GM19324 (cell line): ENCODE data around the gene FPR1.
"Not testable (repeated sequence)": the region's sequence is repeated elsewhere in the genome, so short reads cannot be mapped to it uniquely, and the experiment has no call there.

Source experiments
- ATAC-seq: cut with Tn5 transposase; IDR thresholded peaks from one replicate; pipeline ENCODE4 v1.9.1; 2021; ENCODE audit warnings: mild to moderate bottlenecking, moderate library complexity; ENCODE audit not compliant: unreplicated experiment, low FRiP score

FPR1 gene

GRCh38 chr19:51738523-51738922, 13.2 kb downstream of the FPR1 start:
- ATAC-seq, result not testable (repeated sequence)

GRCh38 chr19:51737924-51738323, 13.8 kb downstream of the FPR1 start:
- no peak for ATAC-seq

DNA sequence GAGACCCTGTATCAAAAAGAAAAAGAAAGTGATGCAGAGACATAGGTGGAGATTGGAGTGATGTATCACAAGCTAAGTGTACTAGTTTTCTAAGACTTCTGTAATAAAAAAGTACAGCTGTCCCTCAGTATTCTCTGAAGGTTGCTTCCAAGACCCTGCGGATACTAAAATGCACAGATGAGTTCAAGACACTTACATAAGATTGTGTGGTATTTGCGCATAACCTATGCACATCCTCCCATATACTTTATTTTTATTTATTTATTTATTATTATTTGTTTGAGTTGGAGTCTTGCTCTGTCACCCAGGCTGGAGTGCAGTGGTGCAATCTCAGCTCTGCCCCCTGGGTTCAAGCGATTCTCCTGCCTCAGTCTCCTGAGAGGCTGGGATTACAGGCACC, 14.3 kb downstream of the FPR1 start:
- ATAC-seq, result no peak

GRCh38 chr19:51735759-51736449, 15.8 kb downstream of the FPR1 start:
- no peak for ATAC-seq

DNA sequence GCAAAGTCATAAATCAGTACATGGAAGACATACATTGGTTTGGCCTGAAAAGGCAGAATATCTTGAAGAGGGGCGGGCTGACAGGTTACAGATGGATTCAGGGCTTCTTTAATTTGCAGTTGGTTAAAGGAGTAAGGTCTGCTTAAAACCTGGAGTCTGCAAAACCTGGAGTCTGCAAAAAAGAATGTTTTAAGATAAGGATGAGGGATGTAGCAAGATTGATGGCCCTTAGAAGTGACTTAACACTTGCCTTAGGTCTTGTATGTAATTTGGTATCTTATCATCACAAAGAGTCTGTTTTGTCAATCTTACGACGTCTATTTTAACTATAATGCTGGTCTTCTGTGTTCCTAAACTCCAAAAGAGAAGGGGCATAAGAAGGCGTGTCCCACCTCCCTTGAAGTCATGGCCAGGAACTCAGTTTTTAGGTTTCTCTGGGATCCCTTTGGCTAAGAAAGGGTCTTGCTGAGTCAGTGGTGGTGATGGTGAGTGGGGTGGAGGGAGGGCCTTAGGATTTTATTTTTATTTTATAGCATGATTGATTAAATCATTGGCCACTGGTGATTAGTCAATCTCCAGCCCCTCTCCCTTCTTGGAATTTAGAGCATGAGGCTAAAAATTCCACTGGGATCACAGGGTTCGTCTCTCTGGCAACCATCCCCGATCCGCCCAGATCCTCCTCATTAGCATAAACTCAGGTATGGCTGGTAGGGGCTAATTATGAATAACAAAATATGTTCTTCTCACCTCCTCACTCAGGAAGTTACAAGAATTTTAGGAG, 17.7 kb downstream of the FPR1 start:
- no peak for ATAC-seq

GRCh38 chr19:51729781-51730180, 21.9 kb downstream of the FPR1 start:
- no peak for ATAC-seq

DNA sequence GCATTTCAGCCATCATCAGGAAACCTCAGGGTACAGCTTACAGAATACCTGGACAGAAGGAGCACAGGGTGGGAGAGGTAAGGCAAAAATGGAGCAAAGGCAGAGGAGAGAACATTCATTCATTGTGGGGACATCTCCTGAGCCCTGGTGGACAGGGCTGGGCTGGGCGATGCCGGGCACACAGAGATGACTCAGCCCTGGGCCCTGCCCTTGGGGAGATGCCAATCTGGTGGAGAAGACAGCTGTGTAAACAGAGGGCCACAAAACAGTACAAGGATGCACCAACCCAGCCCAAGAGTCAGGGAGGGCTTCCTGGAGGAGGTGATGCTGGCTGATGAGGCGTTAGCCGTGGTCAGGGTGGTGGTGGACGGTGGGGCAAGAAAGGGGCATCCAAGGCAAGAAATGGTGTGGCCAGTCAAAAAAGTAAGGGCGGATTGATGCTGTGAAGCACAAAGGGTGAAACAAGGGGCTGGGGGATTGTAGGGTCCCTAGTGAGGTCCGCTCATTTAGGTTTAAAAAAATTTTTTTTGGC, 24.3 kb downstream of the FPR1 start:
- ATAC-seq, result no peak

DNA sequence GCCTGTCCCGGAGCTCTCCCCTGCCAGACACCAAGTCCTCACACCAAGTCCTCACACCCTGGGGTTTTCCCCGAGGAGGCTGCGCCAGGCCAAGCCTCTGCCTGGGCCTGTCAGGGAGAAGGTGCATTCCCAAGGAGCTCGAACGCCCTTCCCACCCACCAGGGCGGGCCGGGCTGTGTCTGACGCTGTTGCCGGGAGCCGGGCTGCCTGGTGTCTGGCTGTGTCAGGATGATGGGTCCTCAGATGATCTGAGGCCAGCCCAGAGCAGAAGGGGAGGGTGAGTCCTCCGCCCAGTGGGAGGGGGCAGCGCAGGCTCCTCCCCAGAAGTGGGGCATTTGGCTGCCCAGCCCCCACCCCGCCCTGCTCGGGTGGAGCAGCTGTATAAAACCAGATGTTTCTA, 25.6 kb downstream of the FPR1 start:
- no peak for ATAC-seq

DNA sequence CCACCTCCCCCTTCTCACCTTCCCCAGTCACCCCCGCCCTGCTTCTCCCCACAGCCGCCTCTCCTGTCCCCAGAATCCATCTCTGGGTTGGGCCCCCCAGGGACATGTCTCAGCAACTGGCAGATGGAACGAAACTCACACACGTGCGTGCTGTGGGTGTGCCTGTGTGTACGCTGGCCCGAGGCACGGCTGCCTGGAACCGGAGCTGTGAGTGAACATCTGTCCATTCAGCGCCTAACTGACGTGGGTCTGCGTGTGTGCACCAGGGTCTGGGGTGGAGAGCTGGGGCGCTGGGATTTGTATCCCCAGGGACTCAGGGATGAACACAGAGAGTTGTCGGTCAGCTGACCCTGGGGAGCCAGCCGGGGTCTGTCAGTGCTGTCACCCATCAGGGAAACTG, 27.1 kb downstream of the FPR1 start:
- ATAC-seq, result no peak

GRCh38 chr19:51722492-51722891, 29.2 kb downstream of the FPR1 start:
- no peak for ATAC-seq

- ATAC-seq, result no peak
Measured at GRCh38 chr19:51721905-51722304, 29.8 kb downstream of the FPR1 start.

DNA sequence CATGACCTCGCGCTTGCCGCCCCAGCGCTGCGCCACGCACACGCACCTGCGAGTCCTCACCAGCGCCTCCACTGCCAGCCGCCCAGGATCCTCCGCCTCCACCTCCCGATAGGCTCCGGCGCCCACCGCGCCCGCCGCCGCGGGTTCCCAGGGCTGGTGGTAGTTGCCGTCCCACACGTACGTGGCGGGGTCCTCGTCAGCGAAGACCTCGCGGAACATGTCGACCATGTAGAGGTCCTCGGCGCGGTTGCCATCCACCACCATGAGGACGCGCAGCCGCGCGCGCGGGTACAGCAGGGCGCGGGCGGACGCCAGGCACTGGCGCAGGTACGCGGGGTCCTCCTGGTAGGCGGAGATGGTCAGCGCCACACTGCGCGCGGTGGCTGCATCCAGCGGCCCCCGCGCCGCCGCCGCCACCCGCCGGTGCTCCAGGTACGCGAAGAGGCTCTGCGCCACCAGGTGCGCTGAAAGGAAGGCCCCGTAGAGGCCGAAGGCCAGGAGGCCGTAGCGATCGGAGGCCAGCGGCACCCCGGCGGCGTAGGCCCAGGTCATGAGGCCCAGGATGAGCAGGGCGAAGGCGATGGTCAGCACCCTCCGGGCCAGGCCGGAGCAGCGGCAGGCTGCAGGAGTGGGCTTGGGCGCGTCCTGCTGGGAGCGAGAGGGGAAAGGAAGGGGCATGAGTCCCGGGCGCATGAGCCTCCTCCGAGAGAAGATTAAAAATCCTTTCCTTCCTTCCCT, 32.3 kb downstream of the FPR1 start:
- no peak for ATAC-seq

- ATAC-seq, result no peak
Measured at GRCh38 chr19:51716925-51717324, 34.8 kb downstream of the FPR1 start.

GRCh38 chr19:51715850-51716249, 35.8 kb downstream of the FPR1 start:
- no peak for ATAC-seq

- no peak for ATAC-seq
Measured at GRCh38 chr19:51714848-51715247, 36.8 kb downstream of the FPR1 start.

DNA sequence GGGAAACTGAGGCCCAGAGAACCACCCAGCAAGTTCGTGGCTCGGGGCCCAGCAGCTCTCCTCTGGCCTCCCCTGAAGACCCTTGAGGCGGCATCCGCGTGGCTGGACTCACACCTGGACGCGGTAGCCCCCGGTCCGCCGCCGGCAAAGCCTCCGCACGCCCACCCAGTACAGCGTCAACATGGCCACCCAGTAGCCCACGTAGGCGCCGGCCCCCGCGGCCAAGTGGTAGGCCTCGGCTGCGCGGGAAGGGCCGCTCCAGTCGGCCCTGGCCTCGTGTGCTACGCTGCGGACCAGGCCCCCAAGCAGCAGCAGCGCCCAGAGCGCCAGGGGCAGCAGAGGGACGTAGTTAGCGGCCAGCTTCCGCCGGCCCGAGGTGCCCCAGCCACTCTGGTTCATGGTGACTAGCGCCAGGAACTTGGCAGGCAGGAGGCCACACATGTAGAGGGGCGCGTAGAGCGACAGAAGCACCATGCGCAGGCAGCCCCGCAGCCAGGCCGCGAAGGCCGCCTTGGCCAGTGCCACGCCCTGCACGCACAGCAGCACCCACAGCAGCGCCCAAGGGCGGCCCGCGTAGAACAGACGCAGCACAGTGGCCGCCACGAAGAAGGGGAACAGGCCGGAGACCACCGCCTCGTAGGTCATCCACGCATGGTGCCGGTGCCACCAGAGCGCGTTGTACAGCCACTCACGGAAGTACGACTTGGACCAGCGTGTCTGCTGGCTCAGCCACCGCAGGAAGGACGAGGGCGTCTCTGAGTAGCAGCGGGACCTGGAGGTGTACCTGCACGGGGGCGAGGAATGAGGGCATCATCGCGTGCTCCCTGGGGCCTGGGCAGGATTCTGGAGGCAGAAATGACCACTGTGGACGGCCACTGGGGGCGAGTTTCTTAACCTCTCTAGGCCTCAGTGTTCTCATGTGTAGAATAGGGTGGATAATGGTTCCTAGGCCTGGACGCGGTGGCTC, 38.1 kb downstream of the FPR1 start:
- ATAC-seq, result no peak

DNA sequence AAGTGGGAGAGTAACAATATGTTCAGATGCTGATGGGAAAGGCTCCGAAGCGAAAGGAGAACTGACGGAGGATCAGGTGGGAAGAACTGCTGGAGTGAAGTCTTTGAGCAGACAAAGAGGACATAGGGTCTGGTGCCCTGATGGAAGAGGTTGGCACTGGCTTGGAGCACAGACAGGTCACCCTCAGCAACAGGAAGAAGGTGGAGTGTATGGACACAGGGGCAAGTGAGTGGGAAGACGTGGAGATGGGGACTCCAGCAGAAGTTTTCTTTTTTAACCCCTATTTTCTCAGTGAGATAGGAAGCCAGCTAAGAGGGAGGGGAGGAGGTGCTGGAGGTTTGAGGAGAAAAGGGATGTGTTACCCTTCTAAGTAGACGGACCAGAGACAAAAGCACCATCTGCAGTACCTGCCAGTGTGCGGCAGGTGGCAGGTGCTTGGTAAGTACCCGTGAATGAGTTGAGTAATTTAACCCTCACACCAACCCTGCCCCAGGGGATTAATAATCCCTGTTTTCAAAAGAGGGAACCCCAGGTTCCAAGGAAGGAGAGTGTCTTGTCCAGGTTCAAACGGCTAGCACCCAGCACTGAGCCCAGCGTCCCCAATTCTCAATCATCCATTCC, 39.1 kb downstream of the FPR1 start:
- ATAC-seq, result no peak

- no peak for ATAC-seq
Measured at GRCh38 chr19:51711702-51712101, 40.0 kb downstream of the FPR1 start.

- ATAC-seq, result no peak
Measured at GRCh38 chr19:51710163-51710562, 41.5 kb downstream of the FPR1 start.

DNA sequence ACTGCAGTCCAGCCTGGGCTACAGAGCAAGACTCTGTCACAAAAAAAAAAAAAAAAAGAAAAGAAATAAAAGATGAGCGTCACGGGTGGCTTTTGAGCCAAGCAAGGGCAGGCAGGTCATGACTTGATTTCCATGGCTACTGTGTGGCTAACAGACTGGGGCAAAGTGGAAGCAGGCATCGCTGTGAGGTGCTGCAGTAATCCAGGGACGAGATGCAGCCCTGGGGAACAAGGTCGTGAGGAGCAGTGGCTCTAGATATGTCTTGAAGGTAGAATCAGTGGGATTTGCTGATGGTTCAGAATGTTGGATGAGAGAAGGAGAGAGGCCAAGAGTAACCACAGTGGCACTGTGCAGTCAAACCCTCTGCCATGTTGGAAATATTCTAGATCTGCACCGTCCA, 42.1 kb downstream of the FPR1 start:
- ATAC-seq, result no peak
